Right forelimb (tissue), 1 donor: Measurements from ENCODE around the gene DYTN.
A peak's percentile ranks its signal among the peaks of the same experiment; 100 is the strongest.

Experiments
- DNase-seq: peaks from one replicate; pipeline ENCODE4 v3.0.0-alpha.2; 2018

The DYTN gene

DNA sequence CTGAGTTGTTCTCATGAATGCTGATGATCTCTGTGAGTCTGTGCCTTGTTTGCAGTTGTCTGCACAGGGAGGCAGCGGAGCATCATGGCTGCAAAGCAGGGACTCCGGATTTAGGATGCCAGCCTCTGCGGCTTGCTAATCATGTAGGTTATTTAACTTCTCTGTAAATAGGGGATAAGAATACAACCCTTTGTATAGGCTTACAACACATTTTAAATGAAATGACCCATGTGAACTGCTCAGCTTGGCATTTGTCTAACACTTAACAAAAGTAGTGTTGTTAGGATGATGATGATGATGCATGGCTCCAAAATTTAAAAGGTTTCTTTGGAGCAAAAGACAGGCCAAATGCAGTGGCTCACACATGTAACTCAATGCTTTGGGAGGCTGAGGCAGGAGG is 19.4 kb downstream of the DYTN start:
- DNase-seq = no peak

DNA sequence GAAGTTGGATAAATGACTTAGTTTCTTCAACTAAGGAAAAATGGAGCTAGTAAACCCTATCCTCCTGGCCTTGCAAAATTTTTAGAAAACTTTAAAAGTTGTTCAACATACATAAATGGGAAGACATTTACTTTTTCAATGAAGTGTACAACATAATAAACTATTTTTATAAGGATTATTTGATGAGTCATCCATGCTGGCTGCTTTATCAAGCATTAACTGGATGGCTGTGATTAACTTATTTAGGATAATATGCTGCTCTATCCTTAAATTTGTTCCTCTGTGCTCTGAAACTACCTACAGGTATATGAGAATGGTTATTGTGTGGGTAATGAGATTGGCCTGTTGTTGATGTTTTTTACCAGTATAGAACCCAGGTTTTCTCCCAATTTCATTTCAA is 21.3 kb downstream of the DYTN start:
- DNase-seq = no peak

DNA sequence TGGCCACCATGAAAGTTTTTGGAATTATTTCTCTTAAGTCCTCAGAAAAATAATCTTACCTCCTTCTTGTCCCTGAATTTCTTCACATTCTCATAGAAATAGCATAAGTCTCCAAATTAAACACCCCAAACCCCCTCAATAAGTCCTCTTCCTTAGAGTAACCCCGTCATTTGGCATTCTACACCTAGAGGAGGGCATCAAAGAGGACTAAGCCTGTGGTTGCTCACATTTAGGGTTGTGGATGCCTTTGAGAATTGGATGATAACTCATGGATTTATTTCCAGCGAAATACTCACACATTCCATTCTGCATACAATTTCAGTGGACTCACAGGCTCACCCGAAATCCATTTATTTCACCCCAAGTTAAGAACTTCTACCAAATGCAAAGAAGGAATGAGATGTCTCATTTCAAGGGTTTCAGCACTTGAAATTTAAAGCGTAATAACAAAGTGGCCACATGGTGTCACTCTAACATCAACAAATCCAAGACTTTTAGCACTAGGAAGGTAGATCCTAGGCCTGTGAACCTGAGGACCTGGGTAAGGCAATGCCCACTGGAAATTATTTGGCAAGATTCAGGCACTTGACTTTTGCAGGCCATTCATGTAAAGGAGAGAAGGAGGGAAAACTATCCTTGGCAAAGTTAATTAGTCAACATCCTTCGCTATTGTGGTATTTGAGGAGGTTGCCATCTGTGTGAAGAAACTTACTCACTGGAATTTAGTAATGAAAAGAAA is 24.6 kb downstream of the DYTN start:
- no peak for DNase-seq

DNA sequence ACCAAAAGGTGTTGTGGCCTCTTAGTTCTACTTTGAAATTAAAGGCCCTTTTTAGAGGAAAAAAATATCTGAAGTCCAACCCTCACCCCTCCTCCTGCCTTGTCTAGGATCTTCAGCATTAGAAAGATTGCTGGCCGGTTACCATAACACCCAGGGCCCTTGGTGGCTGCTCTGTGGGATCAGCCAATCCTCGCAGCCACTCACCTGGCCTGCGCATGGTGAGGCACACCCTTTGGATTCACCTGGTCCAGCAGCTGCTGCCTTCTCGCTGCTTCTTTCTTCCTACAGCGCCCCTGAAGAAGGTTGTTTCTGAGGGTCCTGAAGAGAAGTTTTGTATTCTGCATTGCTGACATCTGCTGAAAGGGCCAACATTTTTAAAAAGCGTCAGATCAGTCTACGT is 25.2 kb downstream of the DYTN start:
- DNase-seq = no peak

DNA sequence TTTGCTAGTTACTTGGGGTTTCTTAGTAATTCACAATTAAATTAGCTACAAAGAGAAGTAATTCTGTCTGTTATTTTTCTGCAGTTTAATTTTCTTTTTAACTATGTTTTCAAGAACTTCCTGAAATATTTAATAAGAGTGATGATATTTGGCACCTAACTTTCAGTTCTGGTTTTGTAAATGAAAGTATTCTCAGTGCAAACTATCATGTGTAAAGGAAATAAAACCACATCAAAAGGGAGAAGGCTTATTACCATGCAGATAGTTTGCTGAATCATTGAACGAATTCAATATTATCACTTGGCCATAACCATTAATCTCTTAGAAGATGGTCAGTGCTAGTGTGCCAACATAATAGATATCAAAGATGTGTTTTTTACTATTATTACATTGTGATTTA is 29.2 kb downstream of the DYTN start:
- DNase-seq = no peak

DNA sequence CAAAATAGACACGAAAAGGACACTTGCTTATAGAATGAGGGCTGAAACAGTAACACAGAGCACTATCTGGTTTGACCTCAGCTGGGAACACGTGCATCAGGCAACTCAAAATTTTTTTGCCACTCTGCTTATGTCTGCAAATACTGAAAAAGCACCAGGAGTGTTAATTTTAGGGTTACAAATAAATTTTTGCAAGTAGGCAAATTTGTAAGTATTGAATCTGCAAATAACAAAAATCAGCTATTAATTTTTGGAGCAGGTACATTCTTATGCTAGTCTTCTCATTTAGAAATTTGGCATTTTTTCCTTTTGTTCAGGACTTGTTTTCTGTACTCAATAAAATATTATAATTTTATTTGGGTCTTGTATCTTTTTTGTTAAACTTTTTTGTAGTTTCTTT is 29.7 kb downstream of the DYTN start:
- DNase-seq = no peak

DNA sequence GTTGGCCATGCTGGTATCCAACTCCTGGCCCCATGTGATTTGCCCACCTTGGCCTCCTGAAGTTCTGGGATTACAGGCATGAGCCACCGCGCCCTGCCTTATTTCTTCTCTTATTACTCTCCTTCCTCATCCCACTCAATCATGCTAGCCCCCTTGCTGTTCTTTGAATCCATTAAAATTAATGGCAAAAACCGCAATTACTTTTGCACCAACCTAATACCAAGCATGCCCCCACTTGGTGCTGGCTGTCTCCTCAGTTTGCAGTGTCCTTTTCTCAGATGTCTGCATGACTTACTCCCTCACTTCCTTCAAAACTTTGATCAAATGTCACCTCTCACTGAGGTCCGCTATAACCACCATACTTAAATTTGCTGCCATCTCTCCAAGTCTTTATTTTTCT is 34.6 kb downstream of the DYTN start:
- no peak for DNase-seq

DNA sequence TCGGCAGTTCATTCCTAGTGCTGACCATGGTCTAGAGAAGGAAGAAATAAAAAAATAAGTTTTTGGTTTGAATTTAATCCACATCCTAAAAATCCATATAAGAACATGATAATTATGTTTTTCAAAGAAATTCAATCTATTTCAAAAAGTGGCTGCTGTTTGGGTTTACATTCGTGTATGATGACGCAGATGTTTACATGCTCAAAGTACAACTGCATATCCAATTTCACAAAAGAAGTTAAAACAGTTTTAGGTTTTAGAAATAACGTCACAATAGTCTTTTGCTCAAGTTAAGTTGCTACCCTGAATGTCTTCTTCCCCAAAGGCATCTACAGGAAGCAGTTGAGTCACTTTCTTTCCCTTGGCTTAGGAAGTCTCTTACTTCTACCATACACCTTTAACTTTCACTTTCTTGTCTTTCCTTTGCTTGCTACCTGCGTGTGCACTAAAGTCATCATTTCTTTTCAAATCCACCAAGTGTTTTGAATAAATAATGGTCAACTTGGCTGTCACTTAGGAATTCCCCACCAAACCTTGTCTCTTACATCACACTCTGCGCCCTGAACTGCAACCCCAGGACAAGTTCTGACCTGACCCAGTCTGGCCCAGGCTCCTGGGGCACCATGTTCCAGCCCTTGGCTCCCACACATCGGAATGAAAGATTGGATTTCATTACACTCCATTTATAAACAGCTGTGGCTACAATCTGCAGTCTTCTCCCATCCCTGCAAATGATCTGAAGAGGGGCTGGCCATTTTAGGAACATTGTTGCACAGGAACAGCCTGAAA is 47.5 kb downstream of the DYTN start:
- DNase-seq = no peak

DNA sequence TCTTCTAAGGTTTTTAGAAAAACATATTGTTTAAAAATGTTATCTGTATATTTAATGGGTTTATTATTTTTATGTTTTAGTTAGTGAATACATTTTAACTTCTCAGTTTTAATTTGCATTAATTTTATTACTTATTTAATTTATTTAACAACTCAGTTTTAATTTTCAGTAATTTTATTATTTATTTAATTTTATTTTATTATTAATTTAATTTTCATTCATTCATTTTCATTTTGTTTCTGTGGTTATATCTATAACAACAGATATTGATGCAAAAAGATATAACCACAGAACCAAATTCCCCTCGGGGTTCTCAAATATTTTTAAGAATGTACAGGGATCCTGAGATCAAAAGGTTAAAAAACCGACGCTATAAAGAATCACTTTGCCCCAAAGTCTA is 52.9 kb downstream of the DYTN start:
- no peak for DNase-seq

DNA sequence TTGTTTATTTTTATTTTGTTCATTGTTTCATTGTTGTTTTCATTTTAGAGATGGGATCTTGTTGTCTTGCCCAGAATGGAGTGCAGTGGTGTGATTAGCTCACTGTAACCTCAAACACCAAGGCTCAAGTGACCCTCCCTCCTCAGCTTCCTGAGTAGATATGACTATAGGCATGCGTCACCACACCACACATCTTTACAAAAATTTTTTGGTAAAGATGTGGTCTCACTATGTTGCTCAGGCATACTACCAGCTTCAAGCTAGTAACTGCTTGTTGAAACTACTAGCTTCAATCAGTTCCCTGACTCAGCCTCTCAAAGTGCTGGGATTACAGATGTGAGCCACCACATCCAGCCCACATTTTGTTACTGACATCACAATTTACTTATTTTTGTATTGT is 61.1 kb downstream of the DYTN start:
- DNase-seq = no peak

DNA sequence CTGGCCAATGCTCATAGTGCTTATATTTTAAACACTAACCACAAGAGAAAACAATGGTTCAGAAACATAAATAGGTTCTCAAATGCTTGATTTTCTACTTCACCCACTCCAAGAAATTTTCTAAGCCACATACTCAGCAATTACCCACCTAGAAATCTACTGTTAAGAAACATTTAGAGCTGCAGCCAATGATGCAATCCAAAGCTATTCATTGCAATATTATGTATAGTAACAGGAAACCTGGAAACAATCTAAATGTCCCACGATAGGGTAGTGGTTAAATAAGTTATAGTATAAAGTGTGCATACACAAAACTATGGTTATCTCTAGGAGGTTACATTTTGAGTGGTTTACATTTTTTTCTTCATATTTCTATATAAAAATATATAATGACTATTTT is 70.2 kb downstream of the DYTN start:
- no peak for DNase-seq

DNA sequence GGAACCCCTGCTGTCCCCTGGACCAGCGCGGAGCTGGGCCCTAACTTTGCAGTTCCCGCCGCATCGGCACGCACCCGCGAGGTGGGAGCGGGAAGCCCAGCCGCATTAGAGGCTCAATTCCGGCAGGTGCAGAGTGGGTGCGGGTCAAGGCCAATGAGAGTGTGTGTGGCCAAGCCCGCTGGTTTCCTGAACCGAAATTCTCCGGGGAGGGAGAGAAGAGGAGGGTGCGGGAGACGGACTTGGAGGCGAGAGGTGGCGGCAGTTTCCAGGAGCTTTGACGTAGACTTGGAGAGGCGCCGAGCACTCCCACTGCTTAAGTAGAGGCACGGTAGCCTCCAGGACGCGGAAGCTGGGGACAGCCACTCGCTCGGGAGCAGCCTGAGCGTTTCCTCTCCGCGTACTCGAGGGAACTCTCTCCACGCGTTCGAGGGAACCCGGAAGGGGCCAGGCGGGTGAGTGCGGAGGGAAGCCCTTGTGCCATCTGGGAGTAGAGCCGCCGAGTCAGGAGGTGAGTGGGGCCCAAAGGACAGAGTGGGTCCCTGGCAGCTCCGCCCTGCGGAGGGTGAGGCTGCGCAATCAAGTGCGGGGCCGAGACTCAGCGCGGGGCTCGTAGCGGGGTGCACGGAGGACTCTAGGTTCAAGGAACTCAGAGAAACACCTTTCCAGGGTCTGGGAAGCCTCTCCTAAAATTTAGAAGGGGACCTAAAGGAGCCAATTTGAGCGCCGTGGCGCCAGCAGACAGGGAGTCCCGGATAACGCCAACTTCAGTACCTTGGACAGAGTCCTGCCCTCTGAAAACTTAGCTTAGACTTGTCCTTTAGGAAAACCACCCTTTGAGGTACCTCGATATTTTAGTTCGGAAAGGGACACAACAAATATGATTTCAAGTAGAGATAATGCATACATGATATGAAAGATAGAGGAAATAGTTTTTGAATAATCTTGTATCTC is 75.8 kb downstream of the DYTN start, which contains the start of gene FAM237A:
Gene FAM237A (plus strand): TSS at position 413 of the 951 bp plus-strand sequence. CDS start 1,750 bp downstream, outside the sequence.
- DNase-seq = peak; percentile 64

DNA sequence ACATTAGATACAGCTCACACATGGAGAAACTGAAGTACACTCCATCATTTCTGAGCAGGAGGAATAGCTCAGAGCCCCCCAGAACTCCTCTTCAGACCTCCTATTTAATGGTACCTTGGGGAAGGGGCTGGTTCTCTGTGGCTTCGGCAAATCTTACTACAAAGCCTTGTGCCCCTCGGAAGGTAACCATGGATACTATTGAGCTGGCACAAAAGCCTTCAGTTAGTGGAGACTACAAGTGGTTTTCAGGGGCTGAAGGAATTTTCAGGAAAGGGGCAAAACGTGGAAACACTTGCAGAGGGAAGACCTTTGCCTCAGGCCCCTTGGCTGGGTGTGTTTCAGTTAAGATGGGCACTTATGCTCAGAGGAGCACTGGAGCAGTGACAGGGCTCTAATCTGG is 77.0 kb downstream of the DYTN start:
- no peak for DNase-seq

DNA sequence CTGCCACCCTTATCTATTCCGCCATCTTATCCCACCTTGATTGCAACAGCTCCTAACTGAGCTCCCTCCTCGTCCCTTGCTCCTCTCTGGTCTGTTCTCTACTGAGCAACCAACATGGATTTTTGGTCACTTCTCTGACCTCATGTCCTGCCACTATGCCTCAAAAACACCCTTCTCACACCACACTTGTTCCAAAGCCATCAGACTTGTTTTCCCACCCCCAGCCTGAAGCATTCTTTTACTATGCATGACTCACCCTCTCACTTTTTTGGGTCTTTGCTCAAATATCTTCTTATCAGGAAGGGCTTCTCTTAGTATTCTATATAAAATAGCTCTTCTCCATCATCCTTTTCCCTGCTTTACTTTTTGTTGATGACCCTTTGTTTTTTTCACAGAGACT is 78.6 kb downstream of the DYTN start:
- no peak for DNase-seq

DNA sequence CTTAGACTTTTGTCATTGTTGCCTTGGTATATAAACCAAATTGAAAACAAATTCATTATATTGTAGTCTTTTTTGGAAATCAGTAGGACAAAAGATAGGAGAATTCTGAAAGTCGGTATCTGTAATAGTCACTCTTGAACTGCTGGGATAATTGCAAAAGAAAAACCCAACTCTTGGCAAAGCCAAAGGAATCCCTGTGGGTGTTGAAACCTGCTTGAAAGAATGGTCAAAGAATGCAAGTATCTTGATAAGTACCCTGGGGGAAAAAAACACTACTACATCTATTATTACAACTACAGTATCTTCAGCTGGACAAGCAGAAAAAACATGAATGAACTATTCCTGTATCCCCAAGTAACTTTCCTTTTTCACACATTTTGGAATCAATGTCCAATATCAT is 83.2 kb downstream of the DYTN start:
- DNase-seq = no peak

DNA sequence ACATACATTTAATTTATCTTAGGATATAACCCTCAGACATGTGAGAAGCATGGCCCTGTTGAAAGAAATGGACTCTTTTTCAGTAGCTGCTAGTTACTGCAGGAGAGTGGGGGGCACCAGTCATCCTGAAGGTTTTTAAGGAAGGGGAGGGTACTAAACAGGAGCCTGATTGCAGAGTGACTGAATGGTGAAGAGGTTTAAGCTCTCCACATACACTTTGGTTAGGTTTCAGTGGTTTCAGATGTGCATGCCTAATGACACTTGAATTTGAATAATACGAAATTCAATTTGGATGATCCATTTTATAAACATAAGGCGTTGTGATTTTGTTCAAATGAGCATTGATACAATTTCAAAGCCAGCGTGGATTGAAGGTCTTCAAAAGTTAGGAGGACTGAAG is 86.9 kb downstream of the DYTN start:
- no peak for DNase-seq

DNA sequence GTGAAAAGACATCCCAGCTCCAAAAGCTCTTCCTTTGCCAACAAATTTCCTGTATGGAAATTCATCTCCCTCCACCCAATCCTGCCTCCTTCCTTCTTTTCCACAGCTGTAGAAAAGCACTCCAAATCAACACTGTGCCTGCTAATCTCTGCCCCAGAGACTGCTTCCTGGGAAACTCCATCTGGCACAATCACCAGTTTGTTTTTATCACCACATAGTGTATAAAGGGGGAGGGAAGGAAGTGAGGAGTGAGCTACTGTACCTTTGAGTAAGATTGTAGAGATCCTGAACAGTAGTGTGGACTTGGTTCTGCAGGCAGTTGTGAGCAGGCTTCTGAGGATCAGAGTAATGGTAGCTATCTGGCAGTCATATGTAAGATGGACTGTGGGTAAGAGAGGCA is 90.6 kb downstream of the DYTN start:
- DNase-seq = no peak

DNA sequence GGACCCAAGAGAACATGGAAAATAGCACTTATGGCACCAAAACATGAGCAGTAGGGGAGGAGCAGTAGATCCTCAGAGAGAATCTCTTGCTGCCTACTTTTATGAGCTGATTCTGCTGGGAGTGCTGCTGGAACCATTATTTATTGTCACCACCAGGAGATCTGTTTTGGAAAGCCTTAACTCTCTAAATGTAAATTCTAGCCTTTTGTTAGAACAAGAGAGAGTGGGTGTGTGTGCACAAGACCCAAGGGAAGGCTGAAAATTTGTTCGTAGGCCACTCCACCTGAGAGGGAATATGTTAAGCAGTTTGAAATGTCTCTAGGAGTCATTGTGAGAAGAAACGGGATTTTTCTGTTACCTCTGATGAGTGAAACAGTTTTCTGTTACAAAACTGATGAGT is 92.1 kb downstream of the DYTN start:
- no peak for DNase-seq

DNA sequence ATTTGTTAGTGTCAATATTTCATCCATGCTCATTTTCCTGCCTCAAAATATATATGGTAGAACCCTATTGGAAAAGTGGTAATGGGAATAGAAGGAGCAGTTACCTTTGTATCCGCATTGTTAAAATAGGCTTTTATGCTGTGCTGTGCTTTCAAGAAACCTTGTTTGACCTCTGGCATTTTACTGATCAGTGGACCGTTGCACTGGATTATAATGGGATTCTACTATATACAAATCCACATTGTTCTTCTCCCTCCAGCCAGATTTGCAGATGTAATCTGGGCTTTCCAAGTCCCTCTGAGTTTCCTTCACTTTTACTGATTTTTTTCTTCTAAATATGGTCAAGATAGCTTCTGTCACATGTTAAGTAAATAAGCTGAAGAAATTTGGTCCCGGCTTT is 99.2 kb downstream of the DYTN start:
- DNase-seq = no peak

DNA sequence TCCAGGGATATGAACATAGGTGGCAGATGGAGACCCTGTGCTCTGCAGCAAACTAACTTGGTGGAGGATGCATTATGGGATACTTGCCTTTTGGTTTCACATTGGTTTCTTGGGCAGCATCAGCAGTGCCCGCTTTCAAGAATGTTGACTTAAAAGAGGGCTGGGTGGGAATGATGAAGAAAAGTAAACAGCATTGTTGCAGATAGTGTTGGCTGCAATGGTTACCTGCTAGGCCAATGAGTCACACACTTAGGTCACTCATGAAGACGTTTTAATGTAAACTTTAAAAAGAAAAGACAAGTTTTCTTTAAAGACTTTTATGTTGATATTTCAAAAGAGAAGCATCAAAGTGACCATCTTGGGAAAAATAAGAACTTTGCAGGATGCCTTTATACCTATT is 102.0 kb downstream of the DYTN start:
- no peak for DNase-seq

DNA sequence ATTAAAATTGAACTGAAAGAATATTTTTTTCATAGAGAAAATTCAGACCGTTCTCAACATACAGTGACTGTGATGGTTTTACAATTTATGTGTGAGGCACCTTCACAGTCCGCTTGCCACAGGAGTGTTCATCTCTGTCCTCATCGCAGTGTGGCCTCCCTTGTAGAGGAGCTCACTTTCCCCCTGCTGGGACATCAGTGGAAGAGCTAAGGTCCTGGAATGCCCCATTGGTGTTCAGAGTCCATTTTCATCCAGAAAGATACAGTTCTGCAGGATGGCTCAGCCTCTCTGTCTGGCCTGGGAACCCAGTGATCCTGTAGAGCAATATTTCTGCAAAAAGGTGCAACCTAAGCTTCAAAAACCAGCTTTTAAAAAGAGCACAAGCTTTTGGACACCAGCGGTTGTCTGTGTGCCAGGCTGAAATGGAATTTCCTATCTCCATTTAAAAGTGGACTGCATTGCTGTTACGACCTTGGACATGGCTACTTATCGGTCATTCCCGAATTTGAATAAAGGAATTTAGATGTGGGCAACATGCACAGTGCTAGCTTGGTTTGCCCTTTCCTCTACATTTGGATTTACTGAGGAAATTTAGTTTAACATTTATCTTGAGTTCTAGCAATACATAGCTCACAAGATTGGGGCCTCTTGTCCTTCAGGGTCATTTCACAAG is 102.6 kb downstream of the DYTN start:
- DNase-seq = no peak

DNA sequence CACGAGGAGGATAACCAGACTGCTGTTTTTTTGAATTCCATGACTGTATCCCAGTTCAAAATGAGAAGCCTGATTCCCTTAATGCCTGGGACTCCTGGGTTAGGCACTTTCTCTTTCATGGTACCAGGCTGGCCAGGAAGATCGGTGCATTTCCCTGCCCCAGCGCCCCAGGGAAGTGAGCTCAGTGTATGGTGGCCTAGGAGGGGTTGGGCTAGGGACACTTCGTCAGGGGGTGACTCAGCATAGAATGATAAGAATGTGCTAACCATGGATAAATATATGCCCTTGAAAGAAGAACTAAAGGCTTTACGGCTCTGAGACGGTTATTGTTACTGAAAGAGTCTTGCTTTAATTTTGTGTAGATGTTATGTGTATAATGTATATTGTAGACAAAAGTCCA is 103.4 kb downstream of the DYTN start:
- no peak for DNase-seq

DNA sequence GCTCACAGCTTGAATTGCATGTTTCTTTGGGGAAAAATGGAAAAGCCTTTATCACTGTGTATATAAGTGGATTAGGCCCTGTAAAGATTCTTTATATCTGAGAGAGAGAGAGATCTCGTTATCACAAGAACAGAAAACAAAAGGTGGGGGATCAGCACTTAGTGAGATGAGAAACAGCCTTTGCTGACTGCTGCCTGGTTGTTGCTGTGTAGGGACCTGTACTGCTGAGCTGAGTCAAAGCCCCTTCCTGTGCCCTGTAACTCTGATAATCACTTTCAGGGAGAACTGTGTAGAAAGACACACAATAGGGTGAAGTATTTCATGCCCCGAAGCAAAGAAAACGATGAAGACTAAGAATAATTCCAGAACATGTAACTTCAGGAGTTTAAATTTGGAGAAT is 106.5 kb downstream of the DYTN start:
- no peak for DNase-seq
